H9 (cell line): Measurements from ENCODE around the gene CNOT6. TPM values are rescaled to one million over a fixed set of nuclear protein-coding genes. Genes with fewer than 3 reads are reported as not detected.

Experiments used
- DNase-seq: peaks from one replicate; pipeline ENCODE4 v3.0.0-alpha.2; 2017
- H2AFZ ChIP-seq: one replicate; pipeline ENCODE4 v1.6.1; 2013; ENCODE audit warnings: mild to moderate bottlenecking, low read length, control low read depth, moderate library complexity
- H2AK5ac ChIP-seq: 2 replicates; pipeline ENCODE4 v1.6.1; 2013; ENCODE audit warnings: low read length, control low read depth, mixed read lengths; ENCODE audit not compliant: insufficient read length
- H2BK120ac ChIP-seq: one replicate; pipeline ENCODE4 v1.6.1; 2013; ENCODE audit warnings: low read depth, mild to moderate bottlenecking, low read length, control low read depth, inconsistent platforms; ENCODE audit not compliant: poor library complexity, severe bottlenecking
- H2BK12ac ChIP-seq: 2 replicates; pipeline ENCODE4 v1.6.1; 2013; ENCODE audit warnings: low read length, control low read depth, mixed read lengths, low read depth; ENCODE audit not compliant: insufficient read length
- H2BK15ac ChIP-seq: 2 replicates; pipeline ENCODE4 v1.6.1; 2013; ENCODE audit warnings: low read depth, low read length, control low read depth
- H2BK20ac ChIP-seq: one replicate; pipeline ENCODE4 v1.6.1; 2013; ENCODE audit warnings: low read depth, mild to moderate bottlenecking, low read length, control low read depth, inconsistent platforms; ENCODE audit not compliant: poor library complexity, severe bottlenecking
- H2BK5ac ChIP-seq: 2 replicates; pipeline ENCODE4 v1.6.1; 2013; ENCODE audit warnings: low read length, control low read depth, mixed read lengths; ENCODE audit not compliant: insufficient read length
- H3K14ac ChIP-seq: 2 replicates; pipeline ENCODE4 v1.6.1; 2013; ENCODE audit warnings: low read length, control low read depth; ENCODE audit not compliant: insufficient read depth
- H3K18ac ChIP-seq: 2 replicates; pipeline ENCODE4 v1.6.1; 2013; ENCODE audit warnings: low read depth, mild to moderate bottlenecking, mixed read lengths, low read length, control low read depth; ENCODE audit not compliant: insufficient read length
- H3K23ac ChIP-seq: 2 replicates; pipeline ENCODE4 v1.6.1; 2013; ENCODE audit warnings: low read length, control low read depth, mixed read lengths, low read depth; ENCODE audit not compliant: insufficient read length
- H3K23me2 ChIP-seq: 2 replicates; pipeline ENCODE4 v1.6.1; 2013; ENCODE audit warnings: low read depth, mild to moderate bottlenecking, mixed read lengths, low read length, control low read depth; ENCODE audit not compliant: insufficient read length, poor library complexity, severe bottlenecking
- H3K27ac ChIP-seq: 2 replicates; pipeline ENCODE4 v1.5.1; 2013; ENCODE audit warnings: low read length, control low read depth, mixed read lengths, low read depth; ENCODE audit not compliant: insufficient read length
- H3K27me3 ChIP-seq: 2 replicates; pipeline ENCODE4 v1.6.1; 2013; ENCODE audit warnings: low read length, control low read depth, inconsistent platforms; ENCODE audit not compliant: insufficient read depth
- H3K4ac ChIP-seq: 2 replicates; pipeline ENCODE4 v1.6.1; 2013; ENCODE audit warnings: low read depth, mild to moderate bottlenecking, control low read depth, inconsistent platforms, low read length, moderate library complexity
- H3K4me1 ChIP-seq: 2 replicates; pipeline ENCODE4 v1.6.1; 2013; ENCODE audit warnings: low read length, control low read depth, inconsistent platforms; ENCODE audit not compliant: insufficient read depth
- H3K4me2 ChIP-seq: 2 replicates; pipeline ENCODE4 v1.6.1; 2013; ENCODE audit warnings: low read length, control low read depth, mixed read lengths; ENCODE audit not compliant: insufficient read length, insufficient read depth
- H3K56ac ChIP-seq: 2 replicates; pipeline ENCODE4 v1.6.1; 2013; ENCODE audit warnings: low read depth, mild to moderate bottlenecking, mixed read lengths, low read length, control low read depth; ENCODE audit not compliant: insufficient read length
- H3K79me1 ChIP-seq: 2 replicates; pipeline ENCODE4 v1.6.1; 2013; ENCODE audit warnings: low read depth, mild to moderate bottlenecking, moderate library complexity, low read length, control low read depth, inconsistent platforms; ENCODE audit not compliant: insufficient read depth, poor library complexity, severe bottlenecking
- H3K79me2 ChIP-seq: 2 replicates; pipeline ENCODE4 v1.6.1; 2013; ENCODE audit warnings: low read length, control low read depth, inconsistent platforms; ENCODE audit not compliant: insufficient read depth
- H3K9ac ChIP-seq: 2 replicates; pipeline ENCODE4 v1.6.1; 2013; ENCODE audit warnings: low read length, control low read depth, mixed read lengths; ENCODE audit not compliant: insufficient read length; ENCODE audit errors: extremely low read depth
- H3K9me3 ChIP-seq: one replicate; pipeline ENCODE4 v1.6.1; 2013; ENCODE audit warnings: low read depth, low read length, inconsistent platforms; ENCODE audit not compliant: control insufficient read depth
- H3T11ph ChIP-seq: one replicate; pipeline ENCODE4 v1.6.1; 2013; ENCODE audit warnings: mild to moderate bottlenecking, low read length, control low read depth, inconsistent platforms
- H4K20me1 ChIP-seq: one replicate; pipeline ENCODE4 v1.6.1; 2013; ENCODE audit not compliant: control insufficient read depth, insufficient read length, insufficient read depth
- H4K5ac ChIP-seq: 2 replicates; pipeline ENCODE4 v1.6.1; 2013; ENCODE audit warnings: low read depth, mild to moderate bottlenecking, mixed read lengths, low read length, control low read depth; ENCODE audit not compliant: insufficient read length
- H4K8ac ChIP-seq: replicated peaks from 2 replicates; pipeline ENCODE4 v1.6.1; 2013; ENCODE audit warnings: low read length, control low read depth, mixed read lengths, low read depth; ENCODE audit not compliant: insufficient read length
- H4K91ac ChIP-seq: 2 replicates; pipeline ENCODE4 v1.6.1; 2013; ENCODE audit warnings: low read depth, mild to moderate bottlenecking, moderate library complexity, mixed read lengths, low read length, control low read depth; ENCODE audit not compliant: insufficient read length
- H3K27ac Mint-ChIP-seq, 3 experiments: 2 replicates in 2 of 3; 3 replicates in 1 of 3; pipeline ENCODE4 v1.8.0; 2020 to 2021; ENCODE audit warnings: mixed read lengths in 3 of 3, mild to moderate bottlenecking in 1 of 3, moderate library complexity in 1 of 3
- H3K27me3 Mint-ChIP-seq: 2 replicates; pipeline ENCODE4 v1.8.0; 2021; ENCODE audit warnings: low read depth, mild to moderate bottlenecking, moderate library complexity, mixed read lengths
- H3K36me3 Mint-ChIP-seq, 3 experiments: 2 replicates in 2 of 3; 3 replicates in 1 of 3; pipeline ENCODE4 v1.8.0; 2020 to 2021; ENCODE audit warnings: low read depth in 3 of 3, mixed read lengths in 3 of 3; ENCODE audit not compliant: insufficient read depth in 1 of 3
- H3K4me1 Mint-ChIP-seq, 2 experiments: 2 replicates each; pipeline ENCODE4 v1.8.0; 2020; ENCODE audit warnings: mixed read lengths in 2 of 2
- H3K4me3 Mint-ChIP-seq, 2 experiments: 2 replicates in 1 of 2; 3 replicates in 1 of 2; pipeline ENCODE4 v1.8.0; 2020 to 2021; ENCODE audit warnings: mild to moderate bottlenecking in 2 of 2, mixed read lengths in 2 of 2, moderate library complexity in 1 of 2
- H3K9me3 Mint-ChIP-seq, 2 experiments: 2 replicates in 1 of 2; 3 replicates in 1 of 2; pipeline ENCODE4 v1.8.0; 2020; ENCODE audit warnings: mild to moderate bottlenecking in 2 of 2, mixed read lengths in 2 of 2, moderate library complexity in 1 of 2
- CTCF ChIP-seq: fragments of 200-600 bp; sonication (generic); conservative IDR thresholded peaks from 3 replicates; pipeline ENCODE4 v1.8.0; 2021; ENCODE audit warnings: antibody characterized with exemption, mild to moderate bottlenecking
- WGBS: extraction: QIAGEN DNeasy Blood & Tissue Kit; methylation state at CpG from one replicate; pipeline ENCODE4 v1.1.7; 2013; ENCODE audit warnings: missing lambda C conversion rate, low lambda C conversion rate, mixed read lengths; ENCODE audit not compliant: insufficient read length; ENCODE audit errors: extremely low coverage; 5-methylcytosine and 5-hydroxymethylcytosine counted together
- total RNA-seq: library from RNA; stranded (reverse); gene quantifications from 2 replicates; pipeline ENCODE4 v1.2.1, GENCODE V29; 2021

CNOT6 gene
- total RNA-seq, 1 experiment from 2014 or later, result 45.0 TPM

GRCh38 chr5:180466316-180466715, 27.9 kb upstream of the CNOT6 start:
- H2BK120ac ChIP-seq, result no peak overlapping the region

More at GRCh38 chr5:180466316-180466715, 27.9 kb upstream of the CNOT6 start:
- Histone ChIP-seq H3K18ac (no peak overlapping the region), H3K23me2 (no peaks in the 10 kb centered on the region), H4K91ac (no peak overlapping the region), H3T11ph (no peak overlapping the region), H2AK5ac (no peak overlapping the region), H3K27me3 (no peaks in the 10 kb centered on the region), H3K27ac (no peak overlapping the region), H4K5ac (no peak overlapping the region), H3K4ac (no peak overlapping the region), H2BK15ac (no peak overlapping the region), H3K9ac (no peak overlapping the region), H3K4me2 (no peak overlapping the region), H2AFZ (no peak overlapping the region), H2BK5ac (no peak overlapping the region), H3K9me3 (no peaks in the 10 kb centered on the region), H3K4me1 (no peaks in the 10 kb centered on the region), H2BK20ac (no peak overlapping the region), H4K20me1 (no peaks in the 10 kb centered on the region), H3K23ac (no peak overlapping the region), H4K8ac (no peak overlapping the region), H3K14ac (no peak overlapping the region), H2BK12ac (no peak overlapping the region), H3K56ac (no peak overlapping the region), H3K79me1 (no peaks in the 10 kb centered on the region), H3K79me2 (no peaks in the 10 kb centered on the region)
- Mint-ChIP-seq H3K4me1 (peaks cover 2% of the 10 kb centered on the region in 2 experiments; a peak in 2 of 4 replicates), H3K27ac (no peak overlapping the region), H3K36me3 (peaks cover 2 to 5% (median 2%) of the 10 kb centered on the region in 3 experiments; a peak in 4 of 7 replicates), H3K4me3 (no peak overlapping the region), H3K9me3 (peaks cover 4 to 6% of the 10 kb centered on the region in 2 experiments; a peak in 3 of 5 replicates), H3K27me3 (peaks cover 7% of the 10 kb centered on the region)
- DNase-seq, result no peak
- no CpG with 5 or more reads among the region's 15 CpGs for WGBS
- no peak for TF ChIP-seq CTCF
